RWPE1 (cell line): ENCODE data around the gene MTMR10.

Source experiments
- CTCF ChIA-PET: fragments of 350-600 bp; sonication (Branson Sonifier 250); formaldehyde crosslinking; extraction: SDS; loops from one replicate; lab custom pipeline; 2021; lab: Yijun Ruan, JAX
- POLR2A ChIA-PET: fragments of 400-600 bp; formaldehyde crosslinking; extraction: SDS; loops from one replicate; lab custom pipeline; 2020; ENCODE audit warnings: antibody characterized with exemption; ENCODE audit not compliant: low non-redundant PET; lab: Yijun Ruan, JAX
- DNase-seq: peaks from one replicate; pipeline ENCODE4 v3.0.0; 2012; ENCODE audit warnings: low spot score
- H3K27ac ChIP-seq: fragments of 450-650 bp; 2 replicates; pipeline ENCODE4 v1.5.1; 2017
- CTCF ChIP-seq: fragments of 450-650 bp; conservative IDR thresholded peaks from 2 replicates; pipeline ENCODE4 v1.5.1; 2017; ENCODE audit warnings: low read depth, mild to moderate bottlenecking

Gene MTMR10

GRCh38 chr15:31004220-31004733, 12.8 kb upstream of the MTMR10 start:
- no peak overlapping the region for H3K27ac ChIP-seq
- CTCF ChIA-PET: interaction anchor here (0.6 kb wide), 1 partner anchor 17 kb away, joined by 3 read pairs; no protein-coding TSS in a partner anchor

GRCh38 chr15:31001702-31002101, 10.3 kb upstream of the MTMR10 start:
- no peak overlapping the region; the same call in 1 of the 2 replicates for H3K27ac ChIP-seq
- POLR2A ChIA-PET: interaction anchor here (0.7 kb wide), 1 partner anchor 12 kb away, joined by 3 read pairs; no protein-coding TSS in a partner anchor
- CTCF ChIA-PET: interaction anchor here (0.6 kb wide), 1 partner anchor 80 kb away, joined by 3 read pairs; no protein-coding TSS in a partner anchor
- peak; percentile 71 for DNase-seq
- no peak for TF ChIP-seq CTCF

More at GRCh38 chr15:31004220-31004733, 12.8 kb upstream of the MTMR10 start:
- no peak for DNase-seq
- TF ChIP-seq CTCF: no peak
- POLR2A ChIA-PET: no interaction called here

- DNase-seq: no peak
- no peak for TF ChIP-seq CTCF
- H3K27ac ChIP-seq: no peak overlapping the region
- ChIA-PET POLR2A (no interaction called here), CTCF (interaction anchor here (0.5 kb wide), 1 partner anchor 8 kb away, joined by 3 read pairs; no protein-coding TSS in a partner anchor)
Measured at GRCh38 chr15:30999729-31000128, 8.3 kb upstream of the MTMR10 start.

- no peak for TF ChIP-seq CTCF
- ChIA-PET POLR2A (no interaction called here), CTCF (no interaction called here)
- H3K27ac ChIP-seq: no peak overlapping the region
- peak; percentile 11 for DNase-seq
Measured at GRCh38 chr15:30997270-30997669, 5.8 kb upstream of the MTMR10 start.

GRCh38 chr15:30992249-30992864, 929 bp upstream of the MTMR10 start:
- peak; percentile 7 for DNase-seq
- TF ChIP-seq CTCF: no peak
- H3K27ac ChIP-seq: peak overlapping the region; percentile 89
- ChIA-PET CTCF (interaction anchor here (1.7 kb wide), 1 partner anchor 137 kb away, joined by 6 read pairs; no protein-coding TSS in a partner anchor), POLR2A (interaction anchor here (0.7 to 1.1 kb wide), 3 partner anchors 31 to 90 kb away, joined by 3 read pairs; no protein-coding TSS in a partner anchor)

- ChIA-PET POLR2A (interaction anchor here (0.6 kb wide), 2 partner anchors 11 to 139 kb away, joined by 3 read pairs; no protein-coding TSS in a partner anchor), CTCF (interaction anchor here (0.6 to 1.7 kb wide), 2 partner anchors 104 to 139 kb away, joined by 3 to 6 read pairs; no protein-coding TSS in a partner anchor)
- peak overlapping the region; percentile 89 for H3K27ac ChIP-seq
- DNase-seq: peak; percentile 16
- no peak for TF ChIP-seq CTCF
Measured at GRCh38 chr15:30990446-30991254, 778 bp downstream of the MTMR10 start.
